Upper lobe of right lung (tissue), 1 donor: ENCODE results near the gene TNPO2. TPM values are rescaled to one million over a fixed set of nuclear protein-coding genes. Genes with fewer than 3 reads are reported as not detected.

Experiments used
- ATAC-seq: fragments of 200-7000 bp; cut with Tn5 transposase; one replicate; pipeline ENCODE4 v1.9.1; 2020; ENCODE audit warnings: mild to moderate bottlenecking, moderate library complexity
- DNase-seq: peaks from one replicate; pipeline ENCODE4 v3.0.0-alpha.2; 2020
- H3K27ac ChIP-seq: fragments of 200-600 bp; one replicate; pipeline ENCODE4 v1.8.0; 2022
- H3K27me3 ChIP-seq: fragments of 200-600 bp; one replicate; pipeline ENCODE4 v1.8.0; 2022; ENCODE audit warnings: mild to moderate bottlenecking
- H3K36me3 ChIP-seq: fragments of 200-600 bp; one replicate; pipeline ENCODE4 v1.8.0; 2022
- H3K4me1 ChIP-seq: fragments of 200-600 bp; one replicate; pipeline ENCODE4 v1.8.0; 2022
- H3K4me3 ChIP-seq: fragments of 200-600 bp; one replicate; pipeline ENCODE4 v1.8.0; 2022; ENCODE audit warnings: mild to moderate bottlenecking
- H3K9me3 ChIP-seq: fragments of 200-600 bp; one replicate; pipeline ENCODE4 v1.8.0; 2022
- CTCF ChIP-seq: fragments of 200-600 bp; IDR thresholded peaks from one replicate; pipeline ENCODE4 v1.8.0; 2022; ENCODE audit warnings: antibody characterized with exemption
- intact Hi-C: fragments of 100-400 bp; cut with DNase I; formaldehyde crosslinking; loops from one replicate; pipeline ENCODE4 v1.11.0; 2022
- long read RNA-seq: library from polyadenylated mRNA; unstranded; transcript quantifications from one replicate; pipeline ENCODE4 v2.0.0, GENCODE V29; 2021
- total RNA-seq: library from RNA; stranded (reverse); fragmentation: NEBNext Ultra II Directional; extraction: Animal tissue kit (Norgen Biotek cat#: 25700); gene quantifications from one replicate; pipeline ENCODE4 v1.2.1, GENCODE V29; 2021
- donor health status: DM: no; HTN: yes; CAD: no; lungs with severe emphysema.

Gene TNPO2
- 49.0 TPM for total RNA-seq
- long read RNA-seq, partial matches to known transcripts = 4 of 16 reads
- long read RNA-seq, other reads (novel, unspliced or antisense) = 12 of 16 reads

- Histone ChIP-seq H3K4me3 (peak within 1 kb of the TSS; percentile 63), H3K9me3 (no peaks in the 10 kb centered on the region), H3K36me3 (peaks cover 8% of the 10 kb centered on the region), H3K4me1 (peaks cover 33% of the 10 kb centered on the region), H3K27me3 (no peaks in the 10 kb centered on the region), H3K27ac (peak within 1 kb of the TSS; percentile 88)
- TF ChIP-seq CTCF = no peak
- DNase-seq (peak; percentile 75), ATAC-seq (peak; percentile 53)
- intact Hi-C loops = no loop called here
Observed at GRCh38 chr19:12723641-12724426, at the start of gene TNPO2. Gene TNPO2 (minus strand): TSS chr19:12723932. CDS start chr19:12720977, 2,955 bp downstream.

- intact Hi-C loops = no loop called here
- no peak overlapping the region for H3K27ac ChIP-seq
Observed at GRCh38 chr19:12772323-12772722, 48.6 kb upstream of the TNPO2 start.

GRCh38 chr19:12770922-12771321 is 47.2 kb upstream of the TNPO2 start:
- Histone ChIP-seq H3K4me1 (peaks cover 6% of the 10 kb centered on the region), H3K9me3 (no peaks in the 10 kb centered on the region), H3K36me3 (no peaks in the 10 kb centered on the region), H3K27ac (no peak overlapping the region), H3K4me3 (no peak overlapping the region), H3K27me3 (no peaks in the 10 kb centered on the region)
- no peak for TF ChIP-seq CTCF
- intact Hi-C loops = no loop called here
- ATAC-seq (no peak), DNase-seq (no peak)

More at GRCh38 chr19:12772323-12772722, 48.6 kb upstream of the TNPO2 start:
- peaks cover 2% of the 10 kb centered on the region for H3K4me1 ChIP-seq
- H3K27me3 ChIP-seq = no peaks in the 10 kb centered on the region
- H3K36me3 ChIP-seq = no peaks in the 10 kb centered on the region
- TF ChIP-seq CTCF = no peak
- ATAC-seq (no peak), DNase-seq (no peak)
- H3K4me3 ChIP-seq = no peak overlapping the region
- no peaks in the 10 kb centered on the region for H3K9me3 ChIP-seq

GRCh38 chr19:12769689-12770088 is 46.0 kb upstream of the TNPO2 start:
- Histone ChIP-seq H3K36me3 (peaks cover 2% of the 10 kb centered on the region), H3K4me3 (no peak overlapping the region), H3K27me3 (no peaks in the 10 kb centered on the region), H3K4me1 (peaks cover 8% of the 10 kb centered on the region), H3K27ac (no peak overlapping the region), H3K9me3 (no peaks in the 10 kb centered on the region)
- peak; percentile 82 for ATAC-seq
- intact Hi-C loops = loop anchor here (5.0 kb wide), 1 partner anchor 78 kb away; no protein-coding TSS in a partner anchor
- peak; percentile 83 for DNase-seq
- TF ChIP-seq CTCF = no peak

GRCh38 chr19:12767666-12768065 is 43.9 kb upstream of the TNPO2 start:
- H3K36me3 ChIP-seq = peaks cover 7% of the 10 kb centered on the region
- ATAC-seq = no peak
- peaks cover 8% of the 10 kb centered on the region for H3K4me1 ChIP-seq
- intact Hi-C loops = loop anchor here (5.0 kb wide), 1 partner anchor 80 kb away; no protein-coding TSS in a partner anchor
- no peak for DNase-seq
- H3K9me3 ChIP-seq = no peaks in the 10 kb centered on the region
- H3K27ac ChIP-seq = no peak overlapping the region
- H3K27me3 ChIP-seq = no peaks in the 10 kb centered on the region
- no peak for TF ChIP-seq CTCF
- no peak overlapping the region for H3K4me3 ChIP-seq
